ENCODE results near the gene GALNT2. TPM values are rescaled to one million over a fixed set of nuclear protein-coding genes. Genes with fewer than 3 reads are reported as not detected.

The GALNT2 gene
- total and polyA plus RNA-seq, 9 of the 15 experiments (the other 6 are each of a cell fraction or from before 2014, with no cell fraction given) = 1.6 to 106 (median 51.9) TPM

- no peak for TF ChIP-seq THAP7 (CRISPR knock-in tag; IDR thresholded peaks at IDR 0.05)
Observed at GRCh38 chr1:230147253-230148125, 80.5 kb downstream of the GALNT2 start (continued).

- no peaks in the 10 kb centered on the region for H3K27me3 ChIP-seq (ENCODE audit: control insufficient read depth in 2 of 2, insufficient read depth in 2 of 2, low read length in 2 of 2)
- H3K4me3 ChIP-seq = no peak overlapping the region
- WGBS (ENCODE audit: insufficient coverage, low coverage, missing lambda C conversion rate) = 40% methylated on average over 14 of the region's 15 CpGs
- peak; percentile 46 for FAIRE-seq
- H3K27ac ChIP-seq (ENCODE audit: extremely low read depth, low read depth, low read length) = peak overlapping the region; percentile 46
- H3K9me1 ChIP-seq (ENCODE audit: control insufficient read depth, insufficient read depth, low read length) = peaks cover 3% of the 10 kb centered on the region
- no peaks in the 10 kb centered on the region for H3K9me3 ChIP-seq (replicated peaks; ENCODE audit: control insufficient read depth, insufficient read depth, low read depth, low read length)
- in situ Hi-C loops (cut with MboI) (no loop called here), intact Hi-C loops (cut with micrococcal nuclease) (loop anchor here (2.0 to 5.0 kb wide), 2 partner anchors 19 to 81 kb away; partner anchors contain the start of gene GALNT2)
- peaks cover 98% of the 10 kb centered on the region for H3K79me2 ChIP-seq (ENCODE audit: control insufficient read depth, insufficient read depth, low read length)
- H3K9ac ChIP-seq (ENCODE audit: insufficient read depth in 1 of 2, low read depth in 2 of 2, low read length in 2 of 2) = peak overlapping the region in 1 of 2 experiments; percentile 78; a peak in 2 of 4 replicates
- BruUV-seq (replicated peaks) = no TSS peak
- peaks cover 6% of the 10 kb centered on the region; the same call in 2 of the 3 replicates for H3K36me3 ChIP-seq (ENCODE audit: control insufficient read depth, insufficient read depth, low read length)
- peak in 2 of 4 experiments; percentile 61 to 72 for DNase-seq (ENCODE audit: extremely low read depth in 1 of 4, low spot score in 3 of 4)
- ChIA-PET CTCF (ENCODE audit: low intra/inter-chr PET ratio) (no interaction called here), POLR2A (interaction anchor here (0.7 to 3.6 kb wide), 7 partner anchors 8 to 33 kb away, joined by 3 to 17 read pairs (median 4); no protein-coding TSS in a partner anchor)
- H3K4me1 ChIP-seq (replicated peaks in 1 of 2; ENCODE audit: control insufficient read depth in 2 of 2, insufficient read depth in 2 of 2, low read length in 2 of 2) = peaks cover 83 to 90% of the 10 kb centered on the region in 2 experiments
- peak overlapping the region; percentile 13; the same call in 1 of the 2 replicates for H3K4me2 ChIP-seq (ENCODE audit: insufficient read depth, low read length)
- no peak overlapping the region for H2AFZ ChIP-seq (ENCODE audit: low read depth, low read length)
- ATAC-seq = peak; percentile 34
- no peaks in the 10 kb centered on the region for H4K20me1 ChIP-seq (replicated peaks; ENCODE audit: control insufficient read depth, insufficient read depth, low read length)
- TF ChIP-seq RAD51 (IDR thresholded peaks at IDR 0.05; ENCODE audit: borderline replicate concordance, low read depth) (no peak), ZNF592 (IDR thresholded peaks at IDR 0.05) (peak; percentile 59; the same call in 1 of the 2 replicates), MAFG (tag; conservative IDR thresholded peaks at IDR 0.05) (peak; percentile 66), KLF13 (tag; IDR thresholded peaks at IDR 0.05; ENCODE audit: borderline replicate concordance, low read depth) (0 out of 2 replicates have a peak, but pooled peaks have one; percentile 32), NFE2 (IDR thresholded peaks at IDR 0.05; ENCODE audit: low read depth) (peak; percentile 86), KLF10 (CRISPR knock-in tag; IDR thresholded peaks at IDR 0.05) (no peak), CREBBP (IDR thresholded peaks at IDR 0.05; ENCODE audit: low read depth, low read length) (no peak), HNRNPL (IDR thresholded peaks at IDR 0.05; ENCODE audit: low read depth, low read length) (no peak), MYC (IDR thresholded peaks at IDR 0.05; ENCODE audit: low read depth, low read length) (peak; percentile 32; the same call in 1 of the 2 replicates), MYC (CRISPR knock-in tag; IDR thresholded peaks at IDR 0.05; ENCODE audit: borderline replicate concordance, low read depth) (no peak), C11orf30 (IDR thresholded peaks at IDR 0.05; ENCODE audit: low read depth) (peak; percentile 78)
- TF ChIP-seq, protein P1, sequence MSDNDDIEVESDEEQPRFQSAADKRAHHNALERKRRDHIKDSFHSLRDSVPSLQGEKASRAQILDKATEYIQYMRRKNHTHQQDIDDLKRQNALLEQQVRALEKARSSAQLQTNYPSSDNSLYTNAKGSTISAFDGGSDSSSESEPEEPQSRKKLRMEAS (CRISPR knock-in tag; IDR thresholded peaks at IDR 0.05) = 0 out of 2 replicates have a peak, but pooled peaks have one; percentile 21
Observed at GRCh38 chr1:230148126-230148652, 81.2 kb downstream of the GALNT2 start.

All from K562 (cell line).